Choroid plexus epithelial cell (primary cell): Measurements from ENCODE around the gene RUNX3.

Experiments
- DNase-seq: peaks from one replicate; pipeline ENCODE4 v3.0.0-alpha.2; 2010; ENCODE audit warnings: low read depth
- H3K4me3 ChIP-seq: 2 replicates; pipeline ENCODE4 v1.5.1; 2011; ENCODE audit warnings: low read depth, mild to moderate bottlenecking, control low read depth, low read length, moderate library complexity
- TF ChIP-seq, protein P1 (sequence below): conservative IDR thresholded peaks from 2 replicates; pipeline ENCODE4 v1.5.1; 2011; ENCODE audit warnings: low read depth, mild to moderate bottlenecking, control low read depth, inconsistent platforms, low read length, moderate library complexity

The RUNX3 gene

DNA sequence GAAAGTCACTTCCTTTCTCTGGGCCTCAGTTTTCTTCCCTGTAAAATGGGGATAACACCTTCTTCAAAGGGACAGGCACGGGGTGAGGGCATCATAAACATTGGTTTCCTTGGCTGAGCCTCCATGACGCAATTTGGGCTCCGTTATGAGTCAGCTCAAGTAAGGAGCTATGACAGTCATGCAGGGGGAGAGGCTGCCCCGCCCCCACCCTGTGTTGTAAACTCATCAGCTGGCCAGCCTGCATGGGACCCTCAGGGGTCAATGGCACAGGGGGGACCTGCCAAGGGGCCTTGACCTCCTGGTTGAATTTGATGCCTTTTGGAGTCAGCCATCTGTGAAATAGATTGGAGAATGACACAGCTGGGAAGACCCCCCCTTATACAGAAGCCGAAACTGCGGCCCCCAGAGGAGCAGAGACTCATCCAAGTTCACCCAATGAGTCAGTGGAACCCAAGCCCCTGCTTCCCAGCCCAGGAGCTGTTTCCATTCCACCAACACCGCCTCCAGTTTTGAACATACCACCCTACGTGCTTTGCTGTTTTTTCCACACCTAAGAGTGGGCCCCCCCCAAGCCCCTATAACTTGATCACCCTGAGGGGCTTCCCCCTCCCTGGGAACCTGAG lies 36.8 kb upstream of the RUNX3 start:
- TF ChIP-seq, protein P1, sequence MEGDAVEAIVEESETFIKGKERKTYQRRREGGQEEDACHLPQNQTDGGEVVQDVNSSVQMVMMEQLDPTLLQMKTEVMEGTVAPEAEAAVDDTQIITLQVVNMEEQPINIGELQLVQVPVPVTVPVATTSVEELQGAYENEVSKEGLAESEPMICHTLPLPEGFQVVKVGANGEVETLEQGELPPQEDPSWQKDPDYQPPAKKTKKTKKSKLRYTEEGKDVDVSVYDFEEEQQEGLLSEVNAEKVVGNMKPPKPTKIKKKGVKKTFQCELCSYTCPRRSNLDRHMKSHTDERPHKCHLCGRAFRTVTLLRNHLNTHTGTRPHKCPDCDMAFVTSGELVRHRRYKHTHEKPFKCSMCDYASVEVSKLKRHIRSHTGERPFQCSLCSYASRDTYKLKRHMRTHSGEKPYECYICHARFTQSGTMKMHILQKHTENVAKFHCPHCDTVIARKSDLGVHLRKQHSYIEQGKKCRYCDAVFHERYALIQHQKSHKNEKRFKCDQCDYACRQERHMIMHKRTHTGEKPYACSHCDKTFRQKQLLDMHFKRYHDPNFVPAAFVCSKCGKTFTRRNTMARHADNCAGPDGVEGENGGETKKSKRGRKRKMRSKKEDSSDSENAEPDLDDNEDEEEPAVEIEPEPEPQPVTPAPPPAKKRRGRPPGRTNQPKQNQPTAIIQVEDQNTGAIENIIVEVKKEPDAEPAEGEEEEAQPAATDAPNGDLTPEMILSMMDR: no peak
- DNase-seq: peak; percentile 87
- no peak overlapping the region for H3K4me3 ChIP-seq

DNA sequence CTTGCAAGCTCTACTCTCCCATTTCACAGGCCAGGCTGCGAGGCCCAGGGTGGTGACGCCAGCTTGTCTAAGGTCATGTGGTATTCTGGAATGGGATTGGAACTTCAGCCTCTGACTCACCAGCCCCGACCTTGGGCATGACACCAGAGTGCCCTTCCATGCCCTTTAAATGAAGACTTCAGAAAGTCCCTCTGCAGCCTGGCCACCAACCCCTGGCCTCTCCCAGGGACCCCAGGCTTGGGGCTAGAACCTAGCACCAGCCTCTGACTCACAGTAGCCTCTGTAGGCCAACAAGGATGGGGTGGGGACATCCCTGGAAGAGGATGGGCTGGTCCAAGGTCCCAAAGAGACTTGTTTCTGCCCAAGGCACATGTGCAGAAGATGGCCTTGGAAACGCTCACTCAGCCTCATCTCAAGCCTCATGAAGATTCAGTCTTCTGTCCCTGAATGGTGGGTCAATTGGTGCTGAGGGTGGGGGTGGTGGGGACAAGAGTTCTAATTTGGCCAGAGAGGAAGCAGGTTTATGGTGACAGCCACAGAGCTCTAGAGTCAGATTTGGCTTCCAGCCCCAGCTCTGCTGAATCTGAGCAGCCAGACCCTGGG lies 36.1 kb upstream of the RUNX3 start:
- TF ChIP-seq, protein P1: no peak
- H3K4me3 ChIP-seq: no peak overlapping the region
- no peak for DNase-seq

DNA sequence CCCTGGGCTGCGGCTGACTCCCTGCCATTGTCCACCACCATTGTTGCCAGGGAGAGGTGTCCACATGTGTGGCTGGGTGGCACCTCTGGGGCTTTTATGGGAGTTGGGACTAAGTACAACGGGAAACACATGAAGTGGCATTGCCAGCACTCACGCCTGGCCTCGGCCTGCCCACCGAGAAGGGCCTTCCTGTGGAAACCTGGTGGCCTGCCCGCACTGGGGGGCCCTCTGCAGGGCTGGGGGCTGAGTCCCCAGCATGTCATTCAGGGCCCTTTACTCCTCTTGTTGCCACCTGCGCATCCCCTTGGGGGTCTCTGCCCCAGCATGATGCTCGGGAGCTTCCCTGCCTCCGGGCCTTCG lies 35.5 kb upstream of the RUNX3 start:
- no peak for DNase-seq
- H3K4me3 ChIP-seq: no peak overlapping the region

GRCh38 chr1:24964811-24965570 lies 34.9 kb upstream of the RUNX3 start:
- peak; percentile 51 for DNase-seq
- H3K4me3 ChIP-seq: no peak overlapping the region
- TF ChIP-seq, protein P1: no peak

More for the DNA sequence above, 35.5 kb upstream of the RUNX3 start:
- TF ChIP-seq, protein P1: no peak

GRCh38 chr1:24963943-24964693 lies 34.0 kb upstream of the RUNX3 start:
- no peak overlapping the region for H3K4me3 ChIP-seq
- no peak for DNase-seq
- TF ChIP-seq, protein P1: no peak

- no peak overlapping the region for H3K4me3 ChIP-seq
- DNase-seq: no peak
- TF ChIP-seq, protein P1: no peak
Measured at GRCh38 chr1:24963099-24963872, 33.2 kb upstream of the RUNX3 start.
